ENCODE results near the gene XPOT. TPM values are rescaled to one million over a fixed set of nuclear protein-coding genes. Genes with fewer than 3 reads are reported as not detected.

Gene XPOT
- total RNA-seq, 1 experiment from 2014 or later = 140 TPM

GRCh38 chr12:64412459-64412858, 8.3 kb downstream of the XPOT start:
- intact Hi-C loops (cut with micrococcal nuclease; ENCODE audit: unreplicated experiment) = no loop called here
- no peaks in the 10 kb centered on the region for H3K9me3 Mint-ChIP-seq (ENCODE audit: low read depth, unreplicated experiment)
- H3K27ac Mint-ChIP-seq (ENCODE audit: unreplicated experiment) = no peak overlapping the region
- H3K36me3 Mint-ChIP-seq (ENCODE audit: insufficient read depth, unreplicated experiment) = peaks cover 73% of the 10 kb centered on the region
- no peak overlapping the region for H3K4me3 Mint-ChIP-seq (ENCODE audit: low read depth, unreplicated experiment)
- no peak for TF ChIP-seq CTCF (IDR thresholded peaks at IDR 0.05; ENCODE audit: unreplicated experiment)
- H3K27me3 Mint-ChIP-seq (ENCODE audit: unreplicated experiment) = no peaks in the 10 kb centered on the region
- CTCF ChIA-PET = interaction anchor here (0.6 kb wide), 1 partner anchor 320 kb away, joined by 4 read pairs; no protein-coding TSS in a partner anchor
- peaks cover 9% of the 10 kb centered on the region for H3K4me1 Mint-ChIP-seq (ENCODE audit: low read depth, unreplicated experiment)
- DNase-seq = no peak
- BruUV-seq (replicated peaks) = no TSS peak

- peaks cover 73% of the 10 kb centered on the region for H3K36me3 Mint-ChIP-seq (ENCODE audit: insufficient read depth, unreplicated experiment)
- CTCF ChIA-PET = no interaction called here
- intact Hi-C loops (cut with micrococcal nuclease; ENCODE audit: unreplicated experiment) = no loop called here
These were observed 9.7 kb downstream of the XPOT start for GRCh38 chr12:64413884-64414283.

GRCh38 chr12:64418209-64418608, 14.0 kb downstream of the XPOT start:
- Mint-ChIP-seq H3K36me3 (ENCODE audit: insufficient read depth, unreplicated experiment) (peaks cover 80% of the 10 kb centered on the region), H3K27me3 (ENCODE audit: unreplicated experiment) (no peaks in the 10 kb centered on the region), H3K27ac (ENCODE audit: unreplicated experiment) (no peak overlapping the region), H3K4me1 (ENCODE audit: low read depth, unreplicated experiment) (no peaks in the 10 kb centered on the region), H3K4me3 (ENCODE audit: low read depth, unreplicated experiment) (no peak overlapping the region), H3K9me3 (ENCODE audit: low read depth, unreplicated experiment) (no peaks in the 10 kb centered on the region)
- no peak for TF ChIP-seq CTCF (IDR thresholded peaks at IDR 0.05; ENCODE audit: unreplicated experiment)
- no TSS peak for BruUV-seq (replicated peaks)
- CTCF ChIA-PET = no interaction called here
- intact Hi-C loops (cut with micrococcal nuclease; ENCODE audit: unreplicated experiment) = no loop called here
- no peak for DNase-seq

More at GRCh38 chr12:64413884-64414283, 9.7 kb downstream of the XPOT start:
- H3K4me1 Mint-ChIP-seq (ENCODE audit: low read depth, unreplicated experiment) = no peaks in the 10 kb centered on the region
- H3K9me3 Mint-ChIP-seq (ENCODE audit: low read depth, unreplicated experiment) = no peaks in the 10 kb centered on the region
- H3K27me3 Mint-ChIP-seq (ENCODE audit: unreplicated experiment) = no peaks in the 10 kb centered on the region
- TF ChIP-seq CTCF (IDR thresholded peaks at IDR 0.05; ENCODE audit: unreplicated experiment) = no peak
- H3K27ac Mint-ChIP-seq (ENCODE audit: unreplicated experiment) = no peak overlapping the region
- no peak overlapping the region for H3K4me3 Mint-ChIP-seq (ENCODE audit: low read depth, unreplicated experiment)
- no TSS peak for BruUV-seq (replicated peaks)
- no peak for DNase-seq

GRCh38 chr12:64419696-64420095, 15.5 kb downstream of the XPOT start:
- Mint-ChIP-seq H3K4me3 (ENCODE audit: low read depth, unreplicated experiment) (no peak overlapping the region), H3K4me1 (ENCODE audit: low read depth, unreplicated experiment) (no peaks in the 10 kb centered on the region), H3K27ac (ENCODE audit: unreplicated experiment) (no peak overlapping the region), H3K27me3 (ENCODE audit: unreplicated experiment) (no peaks in the 10 kb centered on the region), H3K9me3 (ENCODE audit: low read depth, unreplicated experiment) (no peaks in the 10 kb centered on the region), H3K36me3 (ENCODE audit: insufficient read depth, unreplicated experiment) (peaks cover 82% of the 10 kb centered on the region)
- CTCF ChIA-PET = no interaction called here
- BruUV-seq (replicated peaks) = no TSS peak
- intact Hi-C loops (cut with micrococcal nuclease; ENCODE audit: unreplicated experiment) = no loop called here
- no peak for DNase-seq
- TF ChIP-seq CTCF (IDR thresholded peaks at IDR 0.05; ENCODE audit: unreplicated experiment) = no peak

Measured in Calu3 (cell line).